MCF 10A (cell line): ENCODE data around the gene REXO4. TPM values are rescaled to one million over a fixed set of nuclear protein-coding genes. Genes with fewer than 3 reads are reported as not detected.

Experiments used
- BruUV-seq: library from RNA; stranded (reverse); fragments of 400-500 nt; replicated peaks from 2 replicates; lab custom pipeline; 2021; lab: Mats Ljungman, UMichigan
- CTCF ChIA-PET: fragments of 300-600 bp; sonication (Branson Sonifier 250); formaldehyde crosslinking; extraction: SDS; loops from one replicate; lab custom pipeline; 2021; ENCODE audit warnings: antibody characterized with exemption, inconsistent platforms; lab: Yijun Ruan, JAX
- POLR2A ChIA-PET: fragments of 300-600, 350-650 bp; sonication (Branson Sonifier 250); formaldehyde crosslinking; extraction: SDS; loops from one replicate; lab custom pipeline; 2020; ENCODE audit warnings: antibody characterized with exemption, inconsistent platforms; lab: Yijun Ruan, JAX
- DNase-seq: peaks from one replicate; pipeline ENCODE4 v3.0.0-alpha.2; 2018; ENCODE audit not compliant: unreplicated experiment
- H3K27ac Mint-ChIP-seq: one replicate; pipeline ENCODE4 v1.8.0; 2022; ENCODE audit warnings: mild to moderate bottlenecking, low read depth, mixed read lengths; ENCODE audit not compliant: unreplicated experiment
- H3K27me3 Mint-ChIP-seq: one replicate; pipeline ENCODE4 v1.8.0; 2022; ENCODE audit warnings: mixed read lengths; ENCODE audit not compliant: insufficient read depth, unreplicated experiment
- H3K36me3 Mint-ChIP-seq: one replicate; pipeline ENCODE4 v1.8.0; 2022; ENCODE audit warnings: mild to moderate bottlenecking, moderate library complexity, mixed read lengths; ENCODE audit not compliant: insufficient read depth, unreplicated experiment
- H3K4me1 Mint-ChIP-seq: one replicate; pipeline ENCODE4 v1.8.0; 2022; ENCODE audit warnings: mixed read lengths; ENCODE audit not compliant: insufficient read depth, unreplicated experiment
- H3K4me3 Mint-ChIP-seq: one replicate; pipeline ENCODE4 v1.8.0; 2022; ENCODE audit warnings: mild to moderate bottlenecking, moderate library complexity, mixed read lengths; ENCODE audit not compliant: unreplicated experiment
- H3K9me3 Mint-ChIP-seq: one replicate; pipeline ENCODE4 v1.8.0; 2022; ENCODE audit warnings: mixed read lengths; ENCODE audit not compliant: unreplicated experiment
- intact Hi-C: fragments of 100-400 bp; cut with micrococcal nuclease; formaldehyde crosslinking; loops from 2 replicates; pipeline ENCODE4 v1.14.1; 2022
- total RNA-seq: library from RNA; stranded (reverse); gene quantifications from 2 replicates; pipeline ENCODE4 v1.2.3, GENCODE V29; 2022
- TF ChIP-seq, protein P1 (sequence below): fragments of 200-600 bp; IDR thresholded peaks from one replicate; pipeline ENCODE4 v1.8.0; 2022; ENCODE audit warnings: antibody characterized with exemption, mild to moderate bottlenecking; ENCODE audit not compliant: unreplicated experiment

The REXO4 gene
- total RNA-seq, 1 experiment from 2014 or later = 38.1 TPM

DNA sequence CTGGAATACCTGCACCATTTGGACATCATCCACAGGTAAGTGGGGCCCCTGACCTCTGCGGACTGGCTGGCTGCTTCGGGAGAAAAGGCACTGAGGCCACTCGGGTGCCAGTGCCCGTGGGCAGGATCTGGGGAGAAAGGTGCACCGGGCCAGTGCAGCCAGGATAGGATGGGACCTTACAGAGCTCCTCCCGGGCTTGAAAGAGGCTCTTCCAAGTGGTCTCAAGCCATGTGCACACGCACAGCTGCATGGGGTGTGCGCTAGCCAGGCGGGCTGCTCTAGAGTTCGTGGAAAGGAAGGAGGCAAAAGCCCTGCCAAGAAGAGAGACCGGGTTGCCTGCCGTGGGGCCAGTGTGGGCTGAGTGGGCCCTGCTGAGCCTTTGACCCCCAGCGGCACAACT, 28.2 kb downstream of the REXO4 start:
- Mint-ChIP-seq H3K9me3 (no peaks in the 10 kb centered on the region), H3K27me3 (peaks cover 3% of the 10 kb centered on the region), H3K36me3 (no peaks in the 10 kb centered on the region), H3K27ac (no peak overlapping the region), H3K4me1 (no peaks in the 10 kb centered on the region), H3K4me3 (no peak overlapping the region)
- intact Hi-C loops = no loop called here
- BruUV-seq = no TSS peak
- ChIA-PET CTCF (interaction anchor here (0.9 to 1.3 kb wide), 3 partner anchors 15 to 204 kb away, joined by 3 read pairs; no protein-coding TSS in a partner anchor), POLR2A (no interaction called here)
- TF ChIP-seq, protein P1, sequence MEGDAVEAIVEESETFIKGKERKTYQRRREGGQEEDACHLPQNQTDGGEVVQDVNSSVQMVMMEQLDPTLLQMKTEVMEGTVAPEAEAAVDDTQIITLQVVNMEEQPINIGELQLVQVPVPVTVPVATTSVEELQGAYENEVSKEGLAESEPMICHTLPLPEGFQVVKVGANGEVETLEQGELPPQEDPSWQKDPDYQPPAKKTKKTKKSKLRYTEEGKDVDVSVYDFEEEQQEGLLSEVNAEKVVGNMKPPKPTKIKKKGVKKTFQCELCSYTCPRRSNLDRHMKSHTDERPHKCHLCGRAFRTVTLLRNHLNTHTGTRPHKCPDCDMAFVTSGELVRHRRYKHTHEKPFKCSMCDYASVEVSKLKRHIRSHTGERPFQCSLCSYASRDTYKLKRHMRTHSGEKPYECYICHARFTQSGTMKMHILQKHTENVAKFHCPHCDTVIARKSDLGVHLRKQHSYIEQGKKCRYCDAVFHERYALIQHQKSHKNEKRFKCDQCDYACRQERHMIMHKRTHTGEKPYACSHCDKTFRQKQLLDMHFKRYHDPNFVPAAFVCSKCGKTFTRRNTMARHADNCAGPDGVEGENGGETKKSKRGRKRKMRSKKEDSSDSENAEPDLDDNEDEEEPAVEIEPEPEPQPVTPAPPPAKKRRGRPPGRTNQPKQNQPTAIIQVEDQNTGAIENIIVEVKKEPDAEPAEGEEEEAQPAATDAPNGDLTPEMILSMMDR = no peak
- DNase-seq = no peak

DNA sequence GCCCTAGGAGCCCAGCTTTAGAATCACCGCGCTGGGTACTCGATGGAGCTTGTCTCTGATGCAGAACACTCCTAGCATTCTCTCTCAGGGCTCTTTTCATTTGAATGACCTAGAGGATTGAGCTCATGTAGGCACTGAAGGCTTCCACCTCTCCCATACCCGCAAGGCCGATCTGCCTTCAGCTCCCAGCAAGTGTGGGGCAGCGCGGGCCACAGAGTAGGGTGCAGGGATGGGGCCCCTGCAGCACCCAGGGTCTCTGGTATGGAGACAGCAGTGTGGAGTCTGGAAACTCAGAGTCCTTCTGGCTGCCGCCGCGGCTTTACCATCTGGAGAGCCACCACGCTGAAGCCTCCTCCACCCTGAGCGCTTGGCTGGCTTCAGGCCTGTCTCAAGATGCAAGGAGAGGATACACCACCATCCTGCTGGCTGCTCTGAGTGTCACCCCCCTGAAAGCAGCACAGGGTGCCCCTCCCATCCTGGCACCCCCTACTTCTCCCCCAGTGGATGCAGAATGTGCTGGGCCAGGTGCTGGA, 28.7 kb downstream of the REXO4 start:
- DNase-seq = no peak
- H3K4me3 Mint-ChIP-seq = no peak overlapping the region
- POLR2A ChIA-PET = no interaction called here
- H3K9me3 Mint-ChIP-seq = no peaks in the 10 kb centered on the region
- CTCF ChIA-PET = interaction anchor here (0.9 to 1.3 kb wide), 3 partner anchors 15 to 203 kb away, joined by 3 read pairs; no protein-coding TSS in a partner anchor
- no TSS peak for BruUV-seq
- no peak overlapping the region for H3K27ac Mint-ChIP-seq
- intact Hi-C loops = no loop called here
- no peaks in the 10 kb centered on the region for H3K4me1 Mint-ChIP-seq
- TF ChIP-seq, protein P1 = no peak
- H3K27me3 Mint-ChIP-seq = no peaks in the 10 kb centered on the region
- no peaks in the 10 kb centered on the region for H3K36me3 Mint-ChIP-seq

DNA sequence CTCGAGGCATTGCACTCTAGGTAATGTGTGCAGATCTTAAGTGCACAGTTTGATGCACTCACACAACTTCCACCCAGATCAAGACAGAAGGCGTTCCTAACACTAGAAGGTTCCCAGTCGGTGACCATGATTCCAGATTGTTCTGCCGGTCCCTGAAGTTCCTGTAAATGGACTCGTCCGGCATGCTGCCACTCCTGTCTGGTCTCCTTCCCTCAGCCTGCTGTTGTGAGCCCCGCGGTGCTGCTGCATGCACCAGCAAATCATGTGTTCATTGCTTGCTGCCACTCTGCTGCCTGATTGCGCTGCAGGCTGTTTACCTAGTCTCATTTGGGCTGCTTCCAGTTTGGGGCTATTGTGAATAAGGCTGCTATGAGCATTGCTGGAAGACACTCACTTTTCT, 30.1 kb downstream of the REXO4 start:
- Mint-ChIP-seq H3K4me1 (no peaks in the 10 kb centered on the region), H3K27me3 (no peaks in the 10 kb centered on the region), H3K9me3 (no peaks in the 10 kb centered on the region), H3K36me3 (no peaks in the 10 kb centered on the region), H3K4me3 (no peak overlapping the region), H3K27ac (no peak overlapping the region)
- no TSS peak for BruUV-seq
- DNase-seq = no peak
- intact Hi-C loops = no loop called here
- ChIA-PET CTCF (no interaction called here), POLR2A (interaction anchor here (0.8 kb wide), 1 partner anchor 8 kb away, joined by 4 read pairs; no protein-coding TSS in a partner anchor)
- TF ChIP-seq, protein P1 = no peak

DNA sequence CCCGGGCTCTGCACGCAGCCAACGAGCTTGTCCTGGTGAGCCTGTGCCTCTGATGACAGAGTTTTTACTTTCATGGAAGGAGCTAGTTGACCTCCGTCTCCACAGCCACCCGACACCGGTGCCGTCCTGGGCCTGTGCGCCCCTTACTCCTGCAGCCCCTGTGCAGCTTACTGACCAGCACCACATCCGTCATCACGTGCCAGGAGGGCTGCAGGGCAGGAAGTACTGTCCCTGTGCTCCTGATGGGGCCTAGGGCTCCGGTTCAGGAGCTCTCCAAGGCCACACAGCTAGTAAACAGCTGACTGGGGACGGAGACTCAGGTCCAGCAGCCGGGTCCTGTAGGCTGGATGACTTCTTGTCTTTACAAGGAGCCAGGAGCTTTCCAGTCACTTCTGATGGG, 31.5 kb downstream of the REXO4 start:
- no peaks in the 10 kb centered on the region for H3K27me3 Mint-ChIP-seq
- TF ChIP-seq, protein P1 = no peak
- no TSS peak for BruUV-seq
- H3K27ac Mint-ChIP-seq = no peak overlapping the region
- no peak for DNase-seq
- H3K4me1 Mint-ChIP-seq = no peaks in the 10 kb centered on the region
- no peaks in the 10 kb centered on the region for H3K9me3 Mint-ChIP-seq
- intact Hi-C loops = no loop called here
- no peaks in the 10 kb centered on the region for H3K36me3 Mint-ChIP-seq
- H3K4me3 Mint-ChIP-seq = no peak overlapping the region
- CTCF ChIA-PET = interaction anchor here (0.6 to 2.1 kb wide), 2 partner anchors 200 to 1825 kb away, joined by 3 to 7 read pairs; no protein-coding TSS in a partner anchor
- POLR2A ChIA-PET = interaction anchor here (0.7 kb wide), 1 partner anchor 10 kb away, joined by 3 read pairs; the partner anchor contains the start of gene STKLD1
